Muscle of back (tissue), 10 donors: ENCODE results near the gene CST9L. TPM values are rescaled to one million over a fixed set of nuclear protein-coding genes. Genes with fewer than 3 reads are reported as not detected.

ENCODE experiments used
- polyA plus RNA-seq, 10 donors: library from polyadenylated mRNA; unstranded; fragments of 120-200 nt; gene quantifications; one replicate each; pipeline ENCODE4 v1.2.1, GENCODE V29; 2013; ENCODE audit not compliant: insufficient read length in 10 of 10

Gene CST9L
- polyA plus RNA-seq, 10 donors: not detected

Other genes starting within 250 kb of the CST9L start
- 10 to 100 TPM in 9 of 10 donors, 1 to 10 TPM in 1; 9.8 to 17.2 (median 12.4) TPM for gene NXT1, start 217.7 kb downstream of the CST9L start, polyA plus RNA-seq
- gene GZF1, start 206.3 kb downstream of the CST9L start, polyA plus RNA-seq: 10 to 100 TPM in 7 of 10 donors, 1 to 10 TPM in 3; 8.1 to 14.8 (median 10.9) TPM
- gene NAPB, start 147.0 kb downstream of the CST9L start, polyA plus RNA-seq: 10 to 100 TPM in 2 of 10 donors, 1 to 10 TPM in 8; 5.0 to 12.9 (median 7.6) TPM
- not detected for gene CSTL1, start 128.8 kb downstream of the CST9L start, polyA plus RNA-seq
- not detected for gene CST11, start 115.6 kb downstream of the CST9L start, polyA plus RNA-seq
- gene CST8, start 77.4 kb downstream of the CST9L start, polyA plus RNA-seq: not detected
- not detected for gene CST9, start 37.4 kb upstream of the CST9L start, polyA plus RNA-seq
- gene CST3, start 69.5 kb upstream of the CST9L start, polyA plus RNA-seq: 100 to 1,000 TPM in 6 of 10 donors, 10 to 100 TPM in 4; 80.6 to 155 (median 110) TPM
- gene CST4, start 120.6 kb upstream of the CST9L start, polyA plus RNA-seq: not detected
- gene CST1, start 182.5 kb upstream of the CST9L start, polyA plus RNA-seq: not detected